Choroid plexus epithelial cell (primary cell): ENCODE results near the gene VEGFC.

Experiments
- DNase-seq: peaks from one replicate; pipeline ENCODE4 v3.0.0-alpha.2; 2010; ENCODE audit warnings: low read depth
- H3K4me3 ChIP-seq: 2 replicates; pipeline ENCODE4 v1.5.1; 2011; ENCODE audit warnings: low read depth, mild to moderate bottlenecking, control low read depth, low read length, moderate library complexity
- CTCF ChIP-seq: conservative IDR thresholded peaks from 2 replicates; pipeline ENCODE4 v1.5.1; 2011; ENCODE audit warnings: low read depth, mild to moderate bottlenecking, control low read depth, inconsistent platforms, low read length, moderate library complexity

Gene VEGFC

DNA sequence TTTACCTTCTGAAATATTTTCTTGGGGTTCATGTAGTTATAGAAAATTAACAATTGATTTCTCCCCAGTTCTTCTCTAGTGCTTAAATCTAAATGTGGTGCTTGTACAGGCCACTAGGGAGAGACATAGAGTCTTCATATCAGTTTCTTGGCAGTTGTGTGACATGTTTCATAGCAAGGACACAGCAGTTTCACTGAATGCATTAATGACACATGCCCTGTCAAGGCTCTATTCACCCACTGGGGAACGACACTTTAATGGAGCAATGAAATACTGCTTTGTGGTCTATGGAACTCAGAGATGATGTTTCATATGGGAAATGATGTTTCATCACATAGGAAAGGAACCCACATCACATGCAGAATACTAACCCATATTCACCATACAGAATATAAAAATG lies 2.8 kb downstream of the VEGFC start:
- DNase-seq = peak; percentile 75
- peak; percentile 70 for TF ChIP-seq CTCF
- no peak overlapping the region for H3K4me3 ChIP-seq

- no peak for TF ChIP-seq CTCF
- DNase-seq = no peak
- H3K4me3 ChIP-seq = no peak overlapping the region
These were observed 3.8 kb downstream of the VEGFC start for GRCh38 chr4:176788971-176789370.

DNA sequence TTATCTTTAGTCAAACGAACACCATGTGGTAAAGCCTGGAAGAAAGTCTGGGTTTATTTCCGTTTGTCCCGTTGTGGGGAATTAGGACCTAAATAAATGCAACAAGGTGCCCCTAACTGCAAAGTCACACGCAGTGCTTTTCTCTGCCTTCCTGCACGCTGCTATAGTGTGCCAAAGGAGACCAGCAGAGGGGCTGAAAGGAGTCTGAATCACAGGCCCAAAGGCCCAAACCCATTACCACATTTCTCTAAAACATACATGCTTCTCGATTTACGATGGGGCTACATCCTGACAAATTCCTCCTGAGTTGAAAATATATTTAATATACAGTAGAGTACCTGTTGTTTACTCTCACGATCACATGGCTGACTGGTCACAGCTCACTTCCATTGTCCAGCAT lies 4.5 kb downstream of the VEGFC start:
- no peak overlapping the region for H3K4me3 ChIP-seq
- TF ChIP-seq CTCF = no peak
- DNase-seq = no peak

DNA sequence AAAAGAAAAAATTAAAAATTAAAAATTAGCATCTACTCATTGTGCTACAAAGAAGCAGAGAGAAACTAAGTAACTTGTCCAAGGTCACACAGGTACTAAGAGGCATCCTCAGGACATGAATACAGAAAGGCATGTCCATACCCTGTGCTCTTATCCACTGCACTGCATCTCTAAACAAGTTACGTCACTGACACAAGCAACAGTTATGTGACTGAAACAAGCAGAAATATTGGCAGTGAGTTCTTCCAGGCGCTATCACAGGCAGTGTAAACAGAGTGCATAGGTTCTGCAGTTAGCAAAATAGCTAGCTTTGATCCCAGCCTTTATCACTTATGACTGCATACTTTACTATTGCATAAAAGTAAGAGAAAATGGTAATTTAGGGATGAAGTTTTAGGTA lies 7.9 kb downstream of the VEGFC start:
- no peak overlapping the region for H3K4me3 ChIP-seq
- TF ChIP-seq CTCF = no peak
- DNase-seq = peak; percentile 50

DNA sequence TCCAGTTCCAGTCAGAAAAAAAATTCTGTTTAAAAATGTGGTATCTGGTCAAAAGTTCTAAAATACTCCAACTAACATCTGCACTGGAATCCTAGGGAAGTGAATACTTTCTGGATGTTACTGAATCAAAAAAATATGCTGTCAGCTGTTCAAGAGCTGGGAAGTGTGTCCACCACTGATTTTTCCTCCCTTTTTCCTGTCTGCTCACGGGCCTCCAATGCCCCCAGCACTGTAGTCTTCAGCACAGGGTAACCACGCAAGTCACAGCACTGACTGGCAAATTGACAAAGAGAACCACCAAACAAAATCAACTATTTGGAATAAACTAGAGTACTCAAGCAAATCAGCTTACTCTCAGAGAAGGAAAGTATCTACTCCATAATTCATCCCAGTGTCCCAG lies 9.9 kb downstream of the VEGFC start:
- DNase-seq = no peak
- no peak overlapping the region for H3K4me3 ChIP-seq
- no peak for TF ChIP-seq CTCF

DNA sequence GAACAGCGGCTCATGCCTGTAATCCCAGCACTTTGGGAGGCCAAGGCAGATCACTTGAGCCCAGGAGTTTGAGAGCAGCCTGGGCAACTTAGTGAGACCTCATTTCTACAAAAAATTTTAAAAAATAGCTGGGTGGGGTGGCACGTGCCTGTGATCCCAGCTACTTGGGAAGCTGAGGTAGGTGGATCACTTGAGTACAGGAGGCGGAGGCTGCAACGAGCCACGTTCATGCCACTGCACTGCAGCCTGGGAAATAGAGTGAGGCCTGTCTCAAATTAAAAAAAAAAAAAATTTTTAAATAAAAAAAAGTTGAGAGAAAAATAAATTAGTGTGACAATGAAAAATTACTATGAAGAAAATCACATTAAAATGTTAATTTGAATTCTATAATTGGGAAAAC lies 10.5 kb downstream of the VEGFC start:
- H3K4me3 ChIP-seq = no peak overlapping the region

More for the DNA sequence above, 10.5 kb downstream of the VEGFC start:
- no peak for DNase-seq
- TF ChIP-seq CTCF = no peak
